Measurements from ENCODE around the gene KRT1.

Gene KRT1

GRCh38 chr12:52682381-52682660, 2.1 kb upstream of the KRT1 start:
- ChIA-PET CTCF (no interaction called here), POLR2A (no interaction called here)
- H3K4me3 ChIP-seq (ENCODE audit: low read depth, low read length) = no peak overlapping the region
- no peaks in the 10 kb centered on the region for H3K9me3 ChIP-seq (ENCODE audit: control insufficient read depth, insufficient read depth, low read depth, low read length)
- H3K4me1 ChIP-seq (ENCODE audit: control insufficient read depth, insufficient read depth, low read length) = no peaks in the 10 kb centered on the region
- no peak overlapping the region for H3K27ac ChIP-seq (ENCODE audit: extremely low read depth, low read depth, low read length)
- no peaks in the 10 kb centered on the region for H3K36me3 ChIP-seq (ENCODE audit: control insufficient read depth in 2 of 2, insufficient read depth in 1 of 2, low read length in 2 of 2)
- TF ChIP-seq ZNF585B (tag by site-specific recombination; IDR thresholded peaks at IDR 0.05) (no peak), ZNF112 (tag by site-specific recombination; IDR thresholded peaks at IDR 0.05) (no peak), ZNF670 (tag by site-specific recombination; IDR thresholded peaks at IDR 0.05; ENCODE audit: low read depth) (no peak), TRIM28 (IDR thresholded peaks at IDR 0.05; ENCODE audit: borderline replicate concordance, low read length) (no peak), PATZ1 (tag by site-specific recombination; IDR thresholded peaks at IDR 0.05) (no peak), ZNF580 (tag by site-specific recombination; IDR thresholded peaks at IDR 0.05) (no peak), SP2 (tag by site-specific recombination; IDR thresholded peaks at IDR 0.05) (no peak), ZNF18 (tag by site-specific recombination; IDR thresholded peaks at IDR 0.05) (no peak), IKZF3 (tag by site-specific recombination; IDR thresholded peaks at IDR 0.05) (no peak), ZNF623 (tag by site-specific recombination; IDR thresholded peaks at IDR 0.05) (no peak), ZNF2 (tag by site-specific recombination; IDR thresholded peaks at IDR 0.05) (no peak), ZNF292 (tag by site-specific recombination; IDR thresholded peaks at IDR 0.05; ENCODE audit: borderline replicate concordance, low read depth) (no peak), ZNF791 (tag by site-specific recombination; IDR thresholded peaks at IDR 0.05) (no peak), ZNF24 (tag by site-specific recombination; IDR thresholded peaks at IDR 0.05) (no peak)

- no peaks in the 10 kb centered on the region for H3K36me3 ChIP-seq (ENCODE audit: control insufficient read depth in 2 of 2, insufficient read depth in 1 of 2, low read length in 2 of 2)
- no peaks in the 10 kb centered on the region for H3K4me1 ChIP-seq (ENCODE audit: control insufficient read depth, insufficient read depth, low read length)
- H3K4me3 ChIP-seq (ENCODE audit: low read depth, low read length) = no peak overlapping the region
- no peak for TF ChIP-seq ZFHX2 (tag by site-specific recombination; conservative IDR thresholded peaks at IDR 0.05)
- TF ChIP-seq SP2 (tag by site-specific recombination; IDR thresholded peaks at IDR 0.05) = no peak
- TF ChIP-seq SP3 (tag by site-specific recombination; IDR thresholded peaks at IDR 0.05) = no peak
- no peak for TF ChIP-seq PRDM4 (tag by site-specific recombination; IDR thresholded peaks at IDR 0.05)
- ChIA-PET POLR2A (no interaction called here), CTCF (interaction anchor here (0.7 kb wide), 1 partner anchor 15 kb away, joined by 5 read pairs; no protein-coding TSS in a partner anchor)
- H3K9me3 ChIP-seq (ENCODE audit: control insufficient read depth, insufficient read depth, low read depth, low read length) = no peaks in the 10 kb centered on the region
- no peak overlapping the region for H3K27ac ChIP-seq (ENCODE audit: extremely low read depth, low read depth, low read length)
These were observed 1.5 kb upstream of the KRT1 start for GRCh38 chr12:52681526-52682380.
